GM10248 (cell line): Measurements from ENCODE around the gene ZNF507.

Experiments
- CTCF ChIA-PET: fragments of 300-600 bp; sonication (Branson Sonifier 250); formaldehyde crosslinking; extraction: SDS; loops from one replicate; lab custom pipeline; 2021; ENCODE audit warnings: antibody characterized with exemption; lab: Yijun Ruan, JAX
- POLR2A ChIA-PET: fragments of 350-650 bp; sonication (Branson Sonifier 250); formaldehyde crosslinking; extraction: SDS; loops from one replicate; lab custom pipeline; 2020; ENCODE audit warnings: antibody characterized with exemption; lab: Yijun Ruan, JAX
- DNase-seq: peaks from one replicate; pipeline ENCODE4 v3.0.0; 2012; ENCODE audit errors: extremely low spot score
- CTCF ChIP-seq: IDR thresholded peaks from 2 replicates; pipeline ENCODE4 v1.5.1; 2012; ENCODE audit warnings: mild to moderate bottlenecking, low read depth; ENCODE audit errors: extremely low read depth, missing control alignments, control extremely low read depth

Gene ZNF507

DNA sequence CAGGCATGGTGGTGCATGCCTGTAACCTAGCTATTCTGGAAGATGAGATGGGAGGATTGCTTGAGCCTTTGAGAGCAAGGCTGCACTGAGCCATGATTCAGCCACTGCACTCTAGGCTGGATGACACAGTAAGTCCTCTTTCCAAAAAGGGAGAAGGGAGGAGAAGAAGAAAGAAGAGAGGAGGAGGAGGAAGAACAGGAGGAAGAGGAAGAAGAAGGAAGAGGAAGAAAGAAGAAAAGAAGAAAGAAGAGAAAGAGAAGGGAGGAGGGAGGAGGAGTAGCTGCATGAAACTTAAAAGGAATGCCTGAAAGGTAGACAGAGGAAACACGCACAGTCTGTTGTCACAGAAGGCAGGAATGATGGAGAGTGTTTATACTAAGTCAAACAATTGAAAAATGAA lies 56.6 kb downstream of the ZNF507 start:
- CTCF ChIA-PET: no interaction called here
- POLR2A ChIA-PET: no interaction called here

DNA sequence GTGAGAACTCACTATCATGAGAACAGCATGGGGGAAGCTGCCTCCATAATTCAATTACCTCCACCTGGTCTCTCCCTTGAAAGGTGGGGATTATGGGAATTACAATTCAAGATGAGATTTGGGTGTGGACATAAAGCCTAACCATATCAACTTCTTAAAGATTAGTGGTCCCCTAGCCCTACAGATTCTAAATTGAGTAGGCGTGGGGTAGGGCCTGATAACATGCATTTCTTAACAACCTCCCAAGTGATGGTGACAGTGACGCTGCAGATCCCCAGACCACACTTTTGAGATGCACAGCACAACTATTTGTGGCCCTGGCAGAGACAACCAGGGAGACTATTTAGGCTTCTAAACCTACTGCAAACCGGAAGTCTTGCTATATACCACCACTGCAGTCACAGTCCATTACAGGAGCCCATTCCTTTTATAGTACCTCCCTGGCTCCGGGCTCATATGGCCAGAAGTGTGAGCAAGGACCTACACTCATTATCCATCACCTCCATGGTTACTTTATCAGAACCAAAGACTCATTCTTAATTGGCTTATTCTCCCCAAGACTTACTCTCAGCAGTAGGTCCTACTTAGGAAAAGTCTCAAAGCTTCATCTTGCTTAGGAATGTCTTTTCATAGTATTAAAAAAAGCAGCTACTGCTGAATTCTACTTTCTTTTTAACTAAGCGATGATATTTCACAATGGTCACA lies 58.0 kb downstream of the ZNF507 start:
- ChIA-PET POLR2A (interaction anchor here (0.7 kb wide), 1 partner anchor 15 kb away, joined by 4 read pairs; no protein-coding TSS in a partner anchor), CTCF (interaction anchor here (1.0 kb wide), 1 partner anchor 10 kb away, joined by 3 read pairs; no protein-coding TSS in a partner anchor)
- no peak for DNase-seq
- TF ChIP-seq CTCF: no peak

More for the DNA sequence above, 56.6 kb downstream of the ZNF507 start:
- no peak for TF ChIP-seq CTCF
- DNase-seq: no peak

DNA sequence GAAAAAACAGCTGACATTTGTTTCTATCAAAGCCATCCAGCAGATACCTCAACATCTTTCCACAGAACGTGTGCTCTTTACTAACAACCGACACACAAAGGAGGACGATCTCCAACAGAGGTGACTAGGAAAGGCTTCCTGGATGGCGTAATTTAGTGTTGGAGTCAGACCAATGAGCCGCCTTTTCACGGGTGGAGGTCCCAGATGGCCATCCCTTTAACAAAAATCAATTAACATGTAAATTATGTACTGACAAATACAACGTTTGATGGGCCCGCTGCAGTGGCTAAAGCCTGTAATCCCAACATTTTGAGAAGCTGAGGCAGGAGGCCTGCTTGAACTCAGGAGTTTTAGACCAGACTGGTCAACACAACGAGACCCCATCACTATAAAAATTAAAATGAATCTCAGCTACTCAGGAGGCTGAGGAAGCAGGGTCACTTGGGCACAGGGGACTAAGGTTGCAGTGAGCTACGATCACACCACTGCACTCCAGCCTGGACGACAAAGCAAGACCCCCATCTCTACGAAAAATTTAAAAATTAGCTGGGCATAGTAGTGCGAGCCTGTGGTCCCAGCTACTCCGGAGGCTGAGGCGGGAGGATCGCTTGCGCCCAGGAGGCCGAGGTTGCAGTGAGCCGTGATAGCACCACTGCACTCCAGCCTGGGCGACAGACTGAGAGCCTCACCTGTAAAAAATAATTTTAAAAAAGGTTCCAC lies 59.0 kb downstream of the ZNF507 start:
- CTCF ChIA-PET: interaction anchor here (1.0 to 1.7 kb wide), 2 partner anchors 11 to 58 kb away, joined by 3 to 5 read pairs; no protein-coding TSS in a partner anchor
- no peak for DNase-seq
- no peak for TF ChIP-seq CTCF
- POLR2A ChIA-PET: interaction anchor here (0.7 to 1.1 kb wide), 2 partner anchors 16 to 19 kb away, joined by 3 to 4 read pairs; no protein-coding TSS in a partner anchor

- DNase-seq: no peak
- ChIA-PET CTCF (interaction anchor here (1.0 to 1.7 kb wide), 3 partner anchors 8 to 65 kb away, joined by 3 to 5 read pairs (median 3); no protein-coding TSS in a partner anchor), POLR2A (interaction anchor here (0.6 to 1.1 kb wide), 3 partner anchors 17 to 178 kb away, joined by 3 to 4 read pairs (median 3); no protein-coding TSS in a partner anchor)
- no peak for TF ChIP-seq CTCF
Observed at GRCh38 chr19:32404933-32405430, 59.6 kb downstream of the ZNF507 start.

- POLR2A ChIA-PET: interaction anchor here (0.5 to 1.1 kb wide), 3 partner anchors 17 to 177 kb away, joined by 3 to 4 read pairs (median 3); no protein-coding TSS in a partner anchor
- CTCF ChIA-PET: interaction anchor here (1.0 to 1.7 kb wide), 3 partner anchors 9 to 66 kb away, joined by 3 to 5 read pairs (median 3); no protein-coding TSS in a partner anchor
- DNase-seq: peak; percentile 97
- TF ChIP-seq CTCF: no peak
Observed at GRCh38 chr19:32405431-32406160, 60.2 kb downstream of the ZNF507 start, which contains the start of gene DPY19L3. TSS of gene DPY19L3 (plus strand) at chr19:32405770. CDS start at chr19:32408254, 2,484 bp downstream.
